CD4-positive, alpha-beta memory T cell (primary cell): ENCODE data around the gene PUM1. TPM values are rescaled to one million over a fixed set of nuclear protein-coding genes. Genes with fewer than 3 reads are reported as not detected.

Experiments used
- CTCF ChIA-PET: fragments of 350-600 bp; sonication (Branson Sonifier 250); formaldehyde crosslinking; loops from one replicate; lab custom pipeline; 2021; ENCODE audit warnings: inconsistent platforms; ENCODE audit not compliant: partially characterized antibody; lab: Charles Lee
- POLR2A ChIA-PET: fragments of 350-600 bp; sonication (Branson Sonifier 250); formaldehyde crosslinking; loops from one replicate; lab custom pipeline; 2021; ENCODE audit not compliant: partially characterized antibody; lab: Charles Lee
- DNase-seq, 5 donors: peaks; one replicate each; pipeline versions ENCODE4 v3.0.0 to v3.0.0-alpha.2; 2020 to 2022; ENCODE audit warnings: mixed read lengths in 1 of 5
- H3K27ac ChIP-seq: one replicate; pipeline ENCODE4 v1.7.0; 2013; ENCODE audit warnings: low read depth, low read length
- H3K27me3 ChIP-seq: 2 replicates; pipeline ENCODE4 v1.7.0; 2013; ENCODE audit warnings: mild to moderate bottlenecking, low read length, moderate library complexity; ENCODE audit not compliant: insufficient read depth
- H3K36me3 ChIP-seq: 2 replicates; pipeline ENCODE4 v1.7.0; 2013; ENCODE audit warnings: mild to moderate bottlenecking, low read length, moderate library complexity; ENCODE audit not compliant: insufficient read depth
- H3K4me1 ChIP-seq: 2 replicates; pipeline ENCODE4 v1.7.0; 2013; ENCODE audit warnings: mild to moderate bottlenecking, low read length, moderate library complexity; ENCODE audit not compliant: insufficient read depth
- H3K4me3 ChIP-seq, 2 donors: one replicate each; pipeline ENCODE4 v1.7.0; 2013; ENCODE audit warnings: low read length in 2 of 2, mild to moderate bottlenecking in 1 of 2
- H3K9me3 ChIP-seq, 2 donors: one replicate each; pipeline ENCODE4 v1.7.0; 2013; ENCODE audit warnings: low read length in 2 of 2, control low read depth in 1 of 2; ENCODE audit not compliant: control insufficient read depth in 1 of 2
- H3K27ac Mint-ChIP-seq, 7 donors: one replicate each; pipeline ENCODE4 v1.8.0; 2020 to 2021; ENCODE audit warnings: mixed read lengths in 7 of 7, mild to moderate bottlenecking in 6 of 7, inconsistent platforms in 3 of 7, moderate library complexity in 3 of 7
- H3K27me3 Mint-ChIP-seq, 2 donors: one replicate each; pipeline ENCODE4 v1.8.0; 2020 to 2021; ENCODE audit warnings: mixed read lengths in 2 of 2
- H3K36me3 Mint-ChIP-seq, 2 donors: one replicate each; pipeline ENCODE4 v1.8.0; 2020 to 2021; ENCODE audit warnings: mixed read lengths in 2 of 2, inconsistent platforms in 1 of 2, mild to moderate bottlenecking in 1 of 2
- H3K4me1 Mint-ChIP-seq, 4 donors: one replicate each; pipeline ENCODE4 v1.8.0; 2020 to 2021; ENCODE audit warnings: mixed read lengths in 4 of 4, mild to moderate bottlenecking in 1 of 4
- H3K4me3 Mint-ChIP-seq, 8 donors: one replicate each; pipeline ENCODE4 v1.8.0; 2020 to 2021; ENCODE audit warnings: mixed read lengths in 8 of 8, mild to moderate bottlenecking in 7 of 8, moderate library complexity in 6 of 8, inconsistent platforms in 3 of 8
- H3K9me3 Mint-ChIP-seq, 8 donors: one replicate each; pipeline ENCODE4 v1.8.0; 2020 to 2021; ENCODE audit warnings: mixed read lengths in 8 of 8, mild to moderate bottlenecking in 5 of 8, inconsistent platforms in 3 of 8, moderate library complexity in 1 of 8
- intact Hi-C: fragments of 100-400 bp; cut with micrococcal nuclease; formaldehyde crosslinking; loops from one replicate; pipeline ENCODE4 v1.15.1; 2023
- polyA plus RNA-seq, 2 donors: library from polyadenylated mRNA; unstranded; fragments of 300-500 nt; fragmentation: Illumina TruSeq; gene quantifications; one replicate each; pipeline ENCODE4 v1.2.3, GENCODE V29; 2021
- total RNA-seq, 2 experiments: library from RNA; stranded (reverse); gene quantifications; one replicate each; pipeline ENCODE4 v1.2.3, GENCODE V29; 2021

Gene PUM1
- total and polyA plus RNA-seq, 4 experiments from 2014 or later, result 126 to 164 (median 138) TPM

DNA sequence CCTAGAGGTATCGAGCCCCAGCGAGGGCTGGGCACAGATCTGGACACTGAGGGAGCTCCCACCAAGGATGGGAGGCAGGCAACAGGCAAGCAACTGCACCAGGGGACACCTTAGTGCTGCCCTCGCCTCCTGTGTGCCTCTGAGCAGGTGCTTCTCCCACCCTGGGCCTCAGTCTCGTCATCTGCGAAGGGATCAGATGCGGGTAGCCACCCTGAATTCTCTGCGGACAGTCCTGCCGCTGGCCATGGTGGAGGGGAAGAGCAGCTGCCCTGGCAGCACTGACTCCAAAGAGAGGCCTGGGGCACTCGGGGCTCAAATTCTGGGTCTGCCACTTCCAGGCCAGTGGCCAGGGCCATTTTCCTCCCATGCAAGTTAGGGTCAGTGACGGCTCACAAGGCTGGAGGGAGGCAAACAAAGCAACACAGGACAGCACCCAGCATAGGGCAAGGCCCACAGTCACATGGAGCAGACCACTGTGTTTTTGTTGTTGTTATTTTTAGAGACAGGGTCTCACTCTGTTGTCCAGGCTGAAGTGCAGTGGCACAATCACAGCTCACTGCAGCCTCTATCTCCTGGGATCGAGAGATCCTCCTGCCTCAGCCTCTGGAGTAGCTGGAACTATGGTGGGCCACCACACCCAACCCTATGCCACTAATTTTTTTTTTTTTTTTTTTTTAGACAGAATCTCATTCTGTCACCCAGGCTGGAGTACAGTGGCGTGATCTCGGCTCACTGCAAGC lies 149.9 kb downstream of the PUM1 start:
- DNase-seq, result no peak
- Mint-ChIP-seq H3K9me3 (no peaks in the 10 kb centered on the region), H3K27ac (no peak overlapping the region), H3K36me3 (no peaks in the 10 kb centered on the region), H3K4me3 (no peak overlapping the region), H3K27me3 (peaks cover 0 to under 1% of the 10 kb centered on the region in 2 donors), H3K4me1 (peaks cover 0 to 1% (median 0%) of the 10 kb centered on the region in 4 donors)
- Histone ChIP-seq H3K4me1 (no peaks in the 10 kb centered on the region), H3K27me3 (no peaks in the 10 kb centered on the region), H3K36me3 (no peaks in the 10 kb centered on the region), H3K27ac (no peak overlapping the region), H3K4me3 (no peak overlapping the region), H3K9me3 (no peaks in the 10 kb centered on the region)
- POLR2A ChIA-PET, result no interaction called here
- CTCF ChIA-PET, result interaction anchor here (0.7 to 7.3 kb wide), 4 partner anchors 13 to 133 kb away, joined by 3 to 109 read pairs (median 4); no protein-coding TSS in a partner anchor
- intact Hi-C loops, result no loop called here

DNA sequence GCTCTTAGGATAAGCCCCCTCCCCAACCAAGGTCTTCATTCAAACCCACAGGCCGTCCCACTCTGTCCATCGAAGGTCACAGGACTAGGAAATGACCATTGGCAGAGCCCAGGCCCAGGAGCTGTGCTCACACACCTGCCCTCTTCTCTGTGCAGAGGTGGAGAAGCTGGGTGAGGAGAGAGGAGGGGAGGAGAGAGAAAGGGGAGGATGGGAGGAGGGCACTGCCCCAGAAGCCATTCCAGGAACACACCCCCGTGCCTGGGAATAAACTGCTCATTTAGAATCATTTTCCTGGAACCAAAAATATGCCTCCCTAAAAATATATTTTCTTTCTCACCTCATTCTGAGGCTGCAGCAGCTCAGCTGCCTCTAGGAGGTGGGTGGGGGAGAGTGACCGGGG lies 150.6 kb downstream of the PUM1 start:
- H3K4me1 Mint-ChIP-seq, result peaks cover 0 to 1% (median under 1%) of the 10 kb centered on the region in 4 donors
- intact Hi-C loops, result no loop called here
- H3K27ac Mint-ChIP-seq, result peak overlapping the region in 1 of 7 donors; percentile 53
- Histone ChIP-seq H3K4me3 (no peak overlapping the region), H3K36me3 (no peaks in the 10 kb centered on the region), H3K27me3 (no peaks in the 10 kb centered on the region), H3K4me1 (no peaks in the 10 kb centered on the region), H3K9me3 (no peaks in the 10 kb centered on the region), H3K27ac (no peak overlapping the region)
- H3K4me3 Mint-ChIP-seq, result peak overlapping the region in 1 of 8 donors; percentile 46
- DNase-seq, result no peak
- no peaks in the 10 kb centered on the region for H3K9me3 Mint-ChIP-seq
- POLR2A ChIA-PET, result no interaction called here
- peaks cover 0 to under 1% of the 10 kb centered on the region in 2 donors for H3K27me3 Mint-ChIP-seq
- CTCF ChIA-PET, result interaction anchor here (0.7 to 7.3 kb wide), 4 partner anchors 14 to 132 kb away, joined by 3 to 109 read pairs (median 4); no protein-coding TSS in a partner anchor
- no peaks in the 10 kb centered on the region for H3K36me3 Mint-ChIP-seq

DNA sequence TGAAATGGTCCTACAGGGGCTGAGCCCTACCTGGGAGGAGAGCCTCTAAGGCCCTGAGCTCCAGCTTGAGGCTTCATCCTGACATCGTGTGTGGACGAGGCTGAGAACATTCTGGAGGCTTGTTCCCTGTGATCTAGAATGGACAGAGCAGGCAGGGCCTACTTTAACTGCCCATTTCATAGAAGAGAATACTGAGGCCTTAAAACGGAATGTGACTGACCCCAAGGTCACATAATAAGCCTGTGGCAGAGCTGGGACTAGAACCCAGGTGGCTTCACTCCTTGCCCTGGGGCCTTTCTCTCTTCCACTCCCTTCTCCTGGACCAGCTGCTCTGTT lies 151.0 kb downstream of the PUM1 start:
- H3K27me3 Mint-ChIP-seq, result peaks cover under 1 to 4% of the 10 kb centered on the region in 2 donors
- peaks cover 1% of the 10 kb centered on the region for H3K27me3 ChIP-seq
- peaks cover under 1% of the 10 kb centered on the region for H3K4me1 ChIP-seq
- intact Hi-C loops, result no loop called here
- no peak overlapping the region for H3K27ac ChIP-seq
- H3K36me3 ChIP-seq, result no peaks in the 10 kb centered on the region
- H3K27ac Mint-ChIP-seq, result no peak overlapping the region
- no peaks in the 10 kb centered on the region for H3K9me3 Mint-ChIP-seq
- H3K9me3 ChIP-seq, result no peaks in the 10 kb centered on the region
- no peak for DNase-seq
- H3K36me3 Mint-ChIP-seq, result no peaks in the 10 kb centered on the region
- H3K4me3 Mint-ChIP-seq, result no peak overlapping the region
- H3K4me1 Mint-ChIP-seq, result peaks cover under 1 to 5% (median 2%) of the 10 kb centered on the region in 4 donors
- ChIA-PET POLR2A (no interaction called here), CTCF (interaction anchor here (0.7 to 7.3 kb wide), 3 partner anchors 16 to 132 kb away, joined by 3 to 109 read pairs (median 4); no protein-coding TSS in a partner anchor)
- H3K4me3 ChIP-seq, result no peak overlapping the region

DNA sequence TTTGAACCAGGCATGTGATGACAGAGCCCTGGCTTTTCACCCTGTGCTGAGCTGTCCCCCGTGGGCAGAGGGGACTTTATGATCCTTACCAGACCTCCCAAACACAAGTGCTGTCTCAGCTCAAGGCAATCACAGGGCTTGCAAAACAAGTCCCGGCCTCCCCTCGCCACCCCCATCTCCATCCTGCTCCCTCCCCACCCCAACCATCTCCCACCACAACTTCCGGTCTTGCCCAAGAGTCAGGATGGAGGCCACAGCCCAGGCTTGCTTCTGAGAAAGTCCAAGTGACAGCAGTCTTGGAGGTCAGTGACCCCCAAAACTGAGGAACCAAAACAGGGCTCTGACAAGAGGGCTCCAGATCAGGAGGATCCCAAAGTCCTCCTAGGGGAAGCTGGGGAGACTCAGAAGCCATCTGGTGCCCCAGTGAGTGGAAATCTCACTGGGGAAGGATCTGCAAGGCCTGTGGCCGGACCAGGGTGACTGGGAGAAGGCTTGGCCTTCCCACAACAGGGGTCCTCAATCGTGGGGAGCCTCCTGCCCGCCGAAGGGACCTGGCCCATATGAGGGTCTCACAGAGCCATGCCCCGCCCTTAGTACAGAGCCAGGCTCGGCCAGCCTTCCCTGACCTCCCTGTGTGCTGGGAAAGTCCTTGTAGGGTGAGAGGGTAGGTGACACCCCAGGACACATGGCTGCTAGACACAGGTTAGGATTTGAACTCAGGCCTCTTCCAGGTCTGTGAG lies 152.4 kb downstream of the PUM1 start:
- no peak overlapping the region for H3K27ac ChIP-seq
- no peaks in the 10 kb centered on the region for H3K9me3 ChIP-seq
- peaks cover 7% of the 10 kb centered on the region for H3K27me3 ChIP-seq
- H3K4me3 ChIP-seq, result no peak overlapping the region
- H3K27ac Mint-ChIP-seq, result peak overlapping the region in 1 of 7 donors; percentile 79
- peaks cover 7% of the 10 kb centered on the region for H3K4me1 ChIP-seq
- intact Hi-C loops, result no loop called here
- ChIA-PET POLR2A (no interaction called here), CTCF (interaction anchor here (1.0 to 7.3 kb wide), 5 partner anchors 16 to 134 kb away, joined by 3 to 109 read pairs (median 3); no protein-coding TSS in a partner anchor)
- no peak overlapping the region for H3K4me3 Mint-ChIP-seq
- H3K4me1 Mint-ChIP-seq, result peaks cover 3 to 12% (median 7%) of the 10 kb centered on the region in 4 donors
- H3K36me3 ChIP-seq, result no peaks in the 10 kb centered on the region
- peaks cover 0 to 3% of the 10 kb centered on the region in 2 donors for H3K36me3 Mint-ChIP-seq
- DNase-seq, result no peak
- peaks cover 2 to 9% of the 10 kb centered on the region in 2 donors for H3K27me3 Mint-ChIP-seq
- no peaks in the 10 kb centered on the region for H3K9me3 Mint-ChIP-seq

DNA sequence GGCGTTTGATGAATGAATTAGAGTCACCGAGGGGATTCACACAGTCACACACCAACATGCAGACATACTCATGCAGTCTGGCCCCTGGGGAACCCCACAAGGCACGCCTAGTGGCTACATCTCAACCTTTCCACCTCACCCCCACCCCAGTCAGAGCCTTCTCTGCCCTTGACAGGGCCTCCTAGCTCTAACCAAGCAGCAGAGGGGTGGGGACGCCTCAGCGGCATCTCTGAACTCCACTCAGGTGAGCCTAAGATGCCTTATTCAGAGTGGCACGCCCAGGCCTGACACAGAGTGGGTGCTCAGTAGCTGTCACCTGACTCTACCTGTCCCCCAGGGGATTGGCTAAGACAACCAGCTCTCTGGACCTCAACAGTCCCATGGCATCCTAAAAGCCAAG lies 153.3 kb downstream of the PUM1 start:
- intact Hi-C loops, result no loop called here
- Histone ChIP-seq H3K4me3 (no peak overlapping the region), H3K9me3 (no peaks in the 10 kb centered on the region), H3K36me3 (no peaks in the 10 kb centered on the region), H3K27me3 (peaks cover 15% of the 10 kb centered on the region), H3K4me1 (peaks cover 14% of the 10 kb centered on the region), H3K27ac (no peak overlapping the region)
- ChIA-PET CTCF (interaction anchor here (0.6 to 7.3 kb wide), 6 partner anchors 17 to 168 kb away, joined by 3 to 109 read pairs (median 3); no protein-coding TSS in a partner anchor), POLR2A (interaction anchor here (1.7 kb wide), 1 partner anchor 193 kb away, joined by 8 read pairs; no protein-coding TSS in a partner anchor)
- no peak for DNase-seq
- H3K4me1 Mint-ChIP-seq, result peaks cover 9 to 18% (median 13%) of the 10 kb centered on the region in 4 donors
- H3K9me3 Mint-ChIP-seq, result no peaks in the 10 kb centered on the region
- no peak overlapping the region for H3K4me3 Mint-ChIP-seq
- H3K27me3 Mint-ChIP-seq, result peaks cover 8 to 15% of the 10 kb centered on the region in 2 donors
- no peak overlapping the region for H3K27ac Mint-ChIP-seq
- peaks cover 0 to 3% of the 10 kb centered on the region in 2 donors for H3K36me3 Mint-ChIP-seq

DNA sequence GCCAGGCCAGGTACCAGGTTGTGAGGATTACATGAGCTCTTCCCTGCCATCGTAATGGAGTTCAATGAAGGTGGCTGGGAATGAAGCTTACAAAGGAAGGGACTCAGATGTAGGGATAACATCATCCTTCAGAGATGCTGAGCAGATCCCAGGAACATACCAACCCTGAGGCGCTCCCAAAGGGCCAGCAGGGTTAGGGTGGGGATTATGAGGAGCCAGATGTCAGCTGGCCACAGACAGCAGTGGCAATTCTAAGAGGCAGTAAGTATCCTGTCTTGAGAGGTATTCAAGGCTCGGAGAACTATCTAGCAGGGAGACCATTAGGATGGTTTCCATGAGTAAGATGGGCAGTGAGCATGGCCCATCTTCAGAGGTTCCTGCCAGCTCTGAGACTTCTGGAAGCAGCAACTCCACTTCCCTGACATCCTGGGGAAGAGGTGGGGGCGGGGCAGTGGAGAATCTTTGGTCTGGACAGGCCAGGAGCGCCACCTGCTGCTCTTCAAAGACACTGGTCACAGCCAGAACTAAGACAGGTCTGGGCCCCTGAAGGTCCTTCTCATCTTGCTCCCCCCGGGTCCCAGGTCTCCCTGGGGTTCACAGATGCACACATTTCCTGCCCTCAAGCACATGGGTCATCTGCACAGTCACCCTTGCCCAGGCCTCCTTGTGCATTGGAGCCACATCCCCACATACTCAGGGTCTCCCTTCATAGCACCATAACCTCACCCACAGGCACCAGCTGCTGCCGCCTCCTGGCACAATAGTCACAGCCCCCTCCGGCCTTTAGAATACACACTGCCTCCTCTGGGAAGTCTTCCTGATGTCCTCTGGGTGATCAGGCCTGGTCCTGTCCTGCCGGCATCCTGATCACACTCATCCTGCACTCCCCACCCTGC lies 154.2 kb downstream of the PUM1 start:
- POLR2A ChIA-PET, result interaction anchor here (1.2 to 1.7 kb wide), 2 partner anchors 129 to 192 kb away, joined by 3 to 8 read pairs; no protein-coding TSS in a partner anchor
- Histone ChIP-seq H3K36me3 (no peaks in the 10 kb centered on the region), H3K4me1 (peaks cover 15% of the 10 kb centered on the region), H3K9me3 (no peaks in the 10 kb centered on the region), H3K4me3 (no peak overlapping the region), H3K27me3 (peaks cover 17% of the 10 kb centered on the region), H3K27ac (no peak overlapping the region)
- peak in 3 of 5 donors; percentile 27 to 32 (median 32) for DNase-seq
- CTCF ChIA-PET, result interaction anchor here (0.7 to 7.3 kb wide), 9 partner anchors 15 to 193 kb away, joined by 3 to 109 read pairs (median 3); no protein-coding TSS in a partner anchor
- Mint-ChIP-seq H3K27ac (no peak overlapping the region), H3K9me3 (peaks cover 0 to 2% (median 0%) of the 10 kb centered on the region in 8 donors), H3K4me1 (peaks cover 9 to 19% (median 14%) of the 10 kb centered on the region in 4 donors), H3K36me3 (peaks cover 0 to 3% of the 10 kb centered on the region in 2 donors), H3K4me3 (peak overlapping the region in 3 of 8 donors; percentile 14 to 36 (median 21)), H3K27me3 (peaks cover 9 to 18% of the 10 kb centered on the region in 2 donors)
- intact Hi-C loops, result loop anchor here (1.0 to 2.0 kb wide), 3 partner anchors 110 to 192 kb away; no protein-coding TSS in a partner anchor
